GM12878 (cell line): ENCODE results near the gene MSH4. TPM values are rescaled to one million over a fixed set of nuclear protein-coding genes. Genes with fewer than 3 reads are reported as not detected.

Experiments
- ATAC-seq: fragments of 200-7000 bp; cut with Tn5 transposase; 3 replicates; pipeline ENCODE4 v1.9.1; 2020; ENCODE audit warnings: mild to moderate bottlenecking, moderate library complexity
- BruUV-seq: library from RNA; stranded (reverse); fragments of 400-500 nt; replicated peaks from 2 replicates; lab custom pipeline; 2021; lab: Mats Ljungman, UMichigan
- CTCF ChIA-PET: fragments of 300-600 bp; sonication (Branson Sonifier 250); formaldehyde crosslinking; extraction: SDS; loops from one replicate; lab custom pipeline; 2021; ENCODE audit warnings: inconsistent platforms; lab: Yijun Ruan, JAX
- POLR2A ChIA-PET: fragments of 350-600 bp; formaldehyde crosslinking; extraction: SDS; loops from one replicate; lab custom pipeline; 2021; ENCODE audit warnings: inconsistent platforms; lab: Charles Lee
- RAD21 ChIA-PET: fragments of 300-600 bp; sonication (Branson Sonifier 250); formaldehyde crosslinking; loops from one replicate; lab custom pipeline; 2023; ENCODE audit warnings: antibody characterized with exemption; ENCODE audit not compliant: unreplicated experiment; lab: Charles Lee
- SMC1A ChIA-PET: fragments of 300-600 bp; sonication (Branson Sonifier 250); formaldehyde crosslinking; loops from one replicate; lab custom pipeline; 2023; ENCODE audit not compliant: unreplicated experiment, uncharacterized antibody; lab: Charles Lee
- DNase-seq: peaks from one replicate; pipeline ENCODE4 v3.0.0-alpha.2; 2011; ENCODE audit warnings: low read depth, low spot score
- FAIRE-seq: peaks from 3 replicates; lab custom pipeline; 2011; peaks lifted over from hg19 to GRCh38; lab: Jason Lieb, UNC
- H2AFZ ChIP-seq: 2 replicates; pipeline ENCODE4 v1.6.0; 2011; ENCODE audit warnings: low read depth, low read length, control low read depth; ENCODE audit not compliant: control insufficient read depth
- H3K27ac ChIP-seq: 2 replicates; pipeline ENCODE4 v1.5.1; 2011; ENCODE audit warnings: control low read depth; ENCODE audit not compliant: control insufficient read depth, insufficient read depth
- H3K27me3 ChIP-seq, 2 experiments: replicated peaks in 1 of 2; 2 replicates each; pipeline versions ENCODE4 v1.6.0 to v1.6.1; 2011; ENCODE audit warnings: low read length in 1 of 2; ENCODE audit not compliant: control insufficient read depth in 2 of 2, insufficient read depth in 2 of 2
- H3K36me3 ChIP-seq, 2 experiments: 2 replicates each; pipeline ENCODE4 v1.5.1; 2011; ENCODE audit warnings: low read length in 1 of 2; ENCODE audit not compliant: control insufficient read depth in 2 of 2, insufficient read depth in 2 of 2
- H3K4me1 ChIP-seq: 2 replicates; pipeline ENCODE4 v1.6.1; 2011; ENCODE audit warnings: mild to moderate bottlenecking, low read length, moderate library complexity, mixed read lengths; ENCODE audit not compliant: control insufficient read depth, insufficient read depth
- H3K4me2 ChIP-seq: 2 replicates; pipeline ENCODE4 v1.6.0; 2011; ENCODE audit warnings: control low read depth; ENCODE audit not compliant: control insufficient read depth, insufficient read depth
- H3K4me3 ChIP-seq: fragments of 200-600 bp; sonication (generic); 2 replicates; pipeline ENCODE4 v1.5.1; 2016
- H3K79me2 ChIP-seq: 2 replicates; pipeline ENCODE4 v1.6.0; 2011; ENCODE audit warnings: low read length; ENCODE audit not compliant: control insufficient read depth, insufficient read depth
- H3K9ac ChIP-seq: 2 replicates; pipeline ENCODE4 v1.8.0; 2011; ENCODE audit warnings: low read length, control low read depth, mixed read lengths; ENCODE audit not compliant: control insufficient read depth, insufficient read depth
- H3K9me3 ChIP-seq: replicated peaks from 3 replicates; pipeline ENCODE4 v1.5.1; 2011; ENCODE audit warnings: mild to moderate bottlenecking, low read length; ENCODE audit not compliant: control insufficient read depth, insufficient read depth
- H4K20me1 ChIP-seq: 2 replicates; pipeline ENCODE4 v1.6.0; 2011; ENCODE audit not compliant: control insufficient read depth, insufficient read depth
- CBFB ChIP-seq: IDR thresholded peaks from 2 replicates; pipeline ENCODE4 v1.6.1; 2016; ENCODE audit warnings: antibody characterized with exemption, low read depth
- GATAD2B ChIP-seq: fragments of 450-650 bp; conservative IDR thresholded peaks from 2 replicates; pipeline ENCODE4 v1.6.1; 2017; ENCODE audit warnings: low read depth, mild to moderate bottlenecking, moderate library complexity
- JUND ChIP-seq: IDR thresholded peaks from 2 replicates; pipeline ENCODE4 v1.6.1; 2012; ENCODE audit warnings: low read depth, mild to moderate bottlenecking, low read length, improper control_type of control experiment, moderate library complexity
- PRDM15 ChIP-seq: fragments of 450-650 bp; formaldehyde crosslinking; IDR thresholded peaks from 2 replicates; pipeline ENCODE4 v1.4.0; 2020; ENCODE audit warnings: mild to moderate bottlenecking, moderate library complexity
- YY1 ChIP-seq: IDR thresholded peaks from 2 replicates; pipeline ENCODE4 v1.6.1; 2011; ENCODE audit warnings: low read depth, mild to moderate bottlenecking, low read length
- WGBS: methylation state at CpG from one replicate; pipeline ENCODE4 v1.1.6; 2016; ENCODE audit warnings: low lambda C conversion rate; ENCODE audit not compliant: insufficient replicate concordance, insufficient coverage; ENCODE audit errors: missing lambda C conversion rate; 5-methylcytosine and 5-hydroxymethylcytosine counted together
- in situ Hi-C: fragments of 300-500 bp; cut with MboI; formaldehyde crosslinking; loops from 9 replicates; pipeline ENCODE4 v1.14.3; 2018; ENCODE audit warnings: mixed read lengths
- intact Hi-C: fragments of 100-400 bp; cut with micrococcal nuclease; formaldehyde crosslinking; loops from one replicate; pipeline ENCODE4 v1.14.2; 2022; ENCODE audit not compliant: unreplicated experiment
- polyA plus RNA-seq, 11 experiments: library from polyadenylated mRNA; depleted of rRNA in 4 of 11; unstranded in 6 of 11; stranded (reverse) in 5 of 11; fragments of >200 nt; fragmentation: Nextera tagmentation in 4 of 11; fragmentation: Illumina TruSeq in 1 of 11; extraction: Ambion mirVana in 4 of 11; extraction: Trizol in 1 of 11; gene quantifications; 1 replicate in 1 of 11; 2 replicates in 10 of 11; pipeline versions ENCODE4 v1.2.1 to v1.2.3, GENCODE V29; 2011 to 2016; ENCODE audit warnings: inconsistent platforms in 2 of 11, missing spikeins in 2 of 11, low read depth in 1 of 11
- total RNA-seq, 4 experiments: library from RNA; depleted of rRNA in 3 of 4; stranded (reverse); fragments of >200 nt in 3 of 4; fragmentation: Illumina TruSeq in 1 of 4; extraction: Trizol in 1 of 4; gene quantifications; 2 replicates each; pipeline versions ENCODE4 v1.2.1 to v1.2.3, GENCODE V29; 2013 to 2021
- TF ChIP-seq, protein P1 (sequence below): fragments of 150-350 bp; IDR thresholded peaks from 2 replicates; pipeline ENCODE4 v1.6.1; 2016; ENCODE audit warnings: low read depth, low read length

Gene MSH4
- total and polyA plus RNA-seq, 10 of the 15 experiments (the other 5 are each of a cell fraction or from before 2014, with no cell fraction given): 0.04 to 0.34 (median 0.09) TPM; not detected in 3

GRCh38 chr1:75811211-75811981, 14.7 kb downstream of the MSH4 start:
- Histone ChIP-seq H3K4me3 (no peak overlapping the region), H3K79me2 (no peaks in the 10 kb centered on the region), H3K4me2 (no peak overlapping the region), H3K27ac (no peak overlapping the region), H3K36me3 (no peaks in the 10 kb centered on the region), H3K4me1 (no peaks in the 10 kb centered on the region), H2AFZ (no peak overlapping the region), H3K9me3 (no peaks in the 10 kb centered on the region), H3K9ac (no peak overlapping the region), H3K27me3 (no peaks in the 10 kb centered on the region), H4K20me1 (no peaks in the 10 kb centered on the region)
- POLR2A ChIA-PET: no interaction called here
- intact Hi-C loops (loop anchor here (5.0 kb wide), 1 partner anchor 139 kb away; no protein-coding TSS in a partner anchor), in situ Hi-C loops (no loop called here)
- no peak for FAIRE-seq
- ATAC-seq: no peak
- RAD21 ChIA-PET: no interaction called here
- DNase-seq: no peak
- SMC1A ChIA-PET: no interaction called here
- CTCF ChIA-PET: interaction anchor here (0.6 to 1.4 kb wide), 2 partner anchors 12 to 31 kb away, joined by 3 to 4 read pairs; no protein-coding TSS in a partner anchor
- TF ChIP-seq PRDM15 (CRISPR knock-in tag) (no peak), CBFB (no peak), YY1 (no peak), GATAD2B (no peak), JUND (no peak)
- TF ChIP-seq, protein P1, sequence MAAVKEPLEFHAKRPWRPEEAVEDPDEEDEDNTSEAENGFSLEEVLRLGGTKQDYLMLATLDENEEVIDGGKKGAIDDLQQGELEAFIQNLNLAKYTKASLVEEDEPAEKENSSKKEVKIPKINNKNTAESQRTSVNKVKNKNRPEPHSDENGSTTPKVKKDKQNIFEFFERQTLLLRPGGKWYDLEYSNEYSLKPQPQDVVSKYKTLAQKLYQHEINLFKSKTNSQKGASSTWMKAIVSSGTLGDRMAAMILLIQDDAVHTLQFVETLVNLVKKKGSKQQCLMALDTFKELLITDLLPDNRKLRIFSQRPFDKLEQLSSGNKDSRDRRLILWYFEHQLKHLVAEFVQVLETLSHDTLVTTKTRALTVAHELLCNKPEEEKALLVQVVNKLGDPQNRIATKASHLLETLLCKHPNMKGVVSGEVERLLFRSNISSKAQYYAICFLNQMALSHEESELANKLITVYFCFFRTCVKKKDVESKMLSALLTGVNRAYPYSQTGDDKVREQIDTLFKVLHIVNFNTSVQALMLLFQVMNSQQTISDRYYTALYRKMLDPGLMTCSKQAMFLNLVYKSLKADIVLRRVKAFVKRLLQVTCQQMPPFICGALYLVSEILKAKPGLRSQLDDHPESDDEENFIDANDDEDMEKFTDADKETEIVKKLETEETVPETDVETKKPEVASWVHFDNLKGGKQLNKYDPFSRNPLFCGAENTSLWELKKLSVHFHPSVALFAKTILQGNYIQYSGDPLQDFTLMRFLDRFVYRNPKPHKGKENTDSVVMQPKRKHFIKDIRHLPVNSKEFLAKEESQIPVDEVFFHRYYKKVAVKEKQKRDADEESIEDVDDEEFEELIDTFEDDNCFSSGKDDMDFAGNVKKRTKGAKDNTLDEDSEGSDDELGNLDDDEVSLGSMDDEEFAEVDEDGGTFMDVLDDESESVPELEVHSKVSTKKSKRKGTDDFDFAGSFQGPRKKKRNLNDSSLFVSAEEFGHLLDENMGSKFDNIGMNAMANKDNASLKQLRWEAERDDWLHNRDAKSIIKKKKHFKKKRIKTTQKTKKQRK: no peak
- WGBS: 53% methylated on average over 1 of the region's 1 CpG
- no TSS peak for BruUV-seq
